Subcutaneous abdominal adipose tissue (tissue), 5 donors: ENCODE results near the gene PEX14.
"Not testable (repeated sequence)": the region's sequence is repeated elsewhere in the genome, so short reads cannot be mapped to it uniquely, and the experiment has no call there.

Experiments
- H3K27ac ChIP-seq: one replicate; pipeline ENCODE4 v1.7.0; 2013; ENCODE audit warnings: low read depth, mild to moderate bottlenecking, inconsistent platforms, low read length, moderate library complexity
- H3K27me3 ChIP-seq, 5 donors: one replicate each; pipeline ENCODE4 v1.7.0; 2013; ENCODE audit warnings: low read length in 5 of 5, inconsistent platforms in 1 of 5; ENCODE audit not compliant: control insufficient read depth in 5 of 5, insufficient read depth in 4 of 5
- H3K36me3 ChIP-seq, 5 donors: one replicate each; pipeline ENCODE4 v1.7.0; 2013; ENCODE audit warnings: low read length in 5 of 5; ENCODE audit not compliant: control insufficient read depth in 5 of 5, insufficient read depth in 5 of 5
- H3K4me1 ChIP-seq, 5 donors: one replicate each; pipeline ENCODE4 v1.7.0; 2013; ENCODE audit warnings: low read length in 5 of 5, mild to moderate bottlenecking in 3 of 5, moderate library complexity in 1 of 5; ENCODE audit not compliant: control insufficient read depth in 5 of 5, insufficient read depth in 5 of 5
- H3K4me3 ChIP-seq, 5 donors: one replicate each; pipeline ENCODE4 v1.7.0; 2013; ENCODE audit warnings: low read length in 5 of 5, low read depth in 1 of 5
- H3K9ac ChIP-seq, 5 donors: one replicate each; pipeline ENCODE4 v1.7.0; 2013; ENCODE audit warnings: low read length in 5 of 5, mild to moderate bottlenecking in 4 of 5, moderate library complexity in 3 of 5
- H3K9me3 ChIP-seq, 5 donors: one replicate each; pipeline ENCODE4 v1.7.0; 2013; ENCODE audit warnings: low read length in 5 of 5; ENCODE audit not compliant: control insufficient read depth in 5 of 5
- donor health status: healthy.
- donor health status: healthy.
- donor health status: healthy.
- donor health status: healthy.
- donor health status: healthy.

PEX14 gene

DNA sequence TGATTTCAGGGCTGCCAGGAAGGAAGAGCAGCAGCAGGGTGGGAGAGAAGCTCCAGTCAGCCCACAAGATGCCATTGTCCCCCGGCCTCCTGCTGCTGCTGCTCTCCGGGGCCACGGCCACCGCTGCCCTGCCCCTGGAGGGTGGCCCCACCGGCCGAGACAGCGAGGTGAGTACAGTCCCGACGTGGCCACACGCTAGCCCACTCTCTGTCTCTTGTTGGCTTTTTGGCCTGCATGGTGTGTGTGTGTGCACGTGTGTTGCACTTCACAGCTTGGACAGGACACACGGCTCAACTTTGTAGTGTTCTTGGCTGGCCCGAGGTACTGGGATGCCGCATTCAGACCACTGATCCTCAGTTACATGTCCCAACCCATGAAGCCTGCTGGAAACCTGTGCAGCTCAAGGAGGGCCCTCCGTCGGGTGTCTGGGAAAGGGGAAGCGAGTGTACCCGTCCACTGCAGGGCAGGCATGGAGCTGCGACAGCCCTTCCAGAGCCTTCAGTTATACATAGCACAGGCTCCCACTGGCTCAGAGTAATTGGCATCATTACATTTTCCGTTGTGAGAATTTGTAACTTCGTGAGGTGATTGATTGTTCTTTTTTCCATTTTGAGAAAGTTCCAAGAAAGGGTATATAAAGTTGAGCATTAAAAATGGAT is 24.5 kb upstream of the PEX14 start:
- no peaks in the 10 kb centered on the region for H3K9me3 ChIP-seq
- no peak overlapping the region for H3K27ac ChIP-seq
- peak overlapping the region in 1 of 5 donors; percentile 2 for H3K4me3 ChIP-seq
- peak overlapping the region in 1 of 5 donors; percentile 21 for H3K9ac ChIP-seq
- no peaks in the 10 kb centered on the region for H3K36me3 ChIP-seq
- peaks cover 0 to 17% (median 8%) of the 10 kb centered on the region in 5 donors for H3K4me1 ChIP-seq
- peaks cover 6 to 15% (median 11%) of the 10 kb centered on the region in 5 donors for H3K27me3 ChIP-seq

DNA sequence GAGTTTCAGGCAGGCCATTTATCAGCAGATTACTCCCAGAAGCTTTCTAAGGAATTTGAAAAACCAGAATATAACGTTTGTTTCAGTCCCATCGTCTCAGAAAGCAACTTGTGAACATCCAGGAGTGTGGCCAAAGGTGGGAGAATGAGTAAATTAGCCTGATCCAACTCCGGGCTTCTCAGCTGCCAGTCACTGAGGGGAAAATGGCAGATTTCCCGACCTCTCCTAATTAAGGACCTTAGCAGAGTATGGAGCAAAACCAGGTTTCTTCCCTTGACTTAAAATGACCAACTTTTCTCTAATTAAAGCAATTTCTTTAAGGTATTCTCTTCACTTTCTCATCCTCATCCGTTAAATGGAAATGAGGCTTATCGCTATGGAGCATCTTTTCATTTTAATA is 23.9 kb upstream of the PEX14 start:
- H3K4me3 ChIP-seq: peak overlapping the region in 1 of 5 donors; percentile 17
- H3K27ac ChIP-seq: no peak overlapping the region
- H3K36me3 ChIP-seq: no peaks in the 10 kb centered on the region
- no peaks in the 10 kb centered on the region for H3K9me3 ChIP-seq
- peaks cover 0 to 17% (median 8%) of the 10 kb centered on the region in 5 donors for H3K4me1 ChIP-seq
- H3K9ac ChIP-seq: no peak overlapping the region
- H3K27me3 ChIP-seq: peaks cover 6 to 15% (median 11%) of the 10 kb centered on the region in 5 donors

DNA sequence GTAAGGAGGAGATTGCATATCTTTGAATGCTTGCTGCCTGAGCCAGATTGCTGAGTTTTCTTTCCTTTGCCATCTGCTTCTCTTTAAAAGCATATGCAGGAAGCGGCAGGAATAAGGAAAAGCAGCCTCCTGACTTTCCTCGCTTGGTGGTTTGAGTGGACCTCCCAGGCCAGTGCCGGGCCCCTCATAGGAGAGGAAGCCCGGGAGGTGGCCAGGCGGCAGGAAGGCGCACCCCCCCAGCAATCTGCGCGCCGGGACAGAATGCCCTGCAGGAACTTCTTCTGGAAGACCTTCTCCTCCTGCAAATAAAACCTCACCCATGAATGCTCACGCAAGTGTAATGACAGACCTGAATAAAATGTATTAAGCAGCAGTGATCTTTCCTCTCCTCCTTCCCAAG is 23.5 kb upstream of the PEX14 start:
- Histone ChIP-seq H3K4me1 (peaks cover 0 to 17% (median 8%) of the 10 kb centered on the region in 5 donors), H3K36me3 (no peaks in the 10 kb centered on the region), H3K4me3 (peak overlapping the region in 1 of 5 donors; percentile 17)

DNA sequence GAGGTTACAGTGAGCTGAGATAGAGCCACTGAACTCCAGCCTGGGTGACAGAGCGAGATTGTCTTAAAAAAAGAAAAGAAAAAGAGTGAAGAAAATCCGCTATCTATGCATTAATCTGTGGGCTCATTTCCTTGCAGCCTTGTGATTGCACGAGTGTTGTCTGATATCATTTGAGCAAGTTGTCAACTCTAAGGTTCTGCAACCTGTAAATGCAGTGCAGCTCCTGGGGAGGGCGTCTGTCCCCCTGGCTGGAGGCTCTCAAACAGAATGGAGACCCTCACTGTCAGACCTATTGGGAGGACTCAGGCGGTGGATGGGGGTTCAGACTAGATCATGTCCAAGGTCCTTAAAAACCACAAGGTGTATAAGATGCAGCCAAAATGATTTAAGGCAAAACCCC is 18.7 kb upstream of the PEX14 start:
- no peaks in the 10 kb centered on the region for H3K9me3 ChIP-seq
- H3K27me3 ChIP-seq: peaks cover 0 to 3% (median 0%) of the 10 kb centered on the region in 5 donors
- peaks cover 0 to 4% (median 2%) of the 10 kb centered on the region in 5 donors for H3K36me3 ChIP-seq
- H3K4me1 ChIP-seq: peaks cover 0 to 24% (median 16%) of the 10 kb centered on the region in 5 donors
- no peak overlapping the region for H3K27ac ChIP-seq
- H3K4me3 ChIP-seq: no peak overlapping the region
- no peak overlapping the region for H3K9ac ChIP-seq

More for the DNA sequence above, 23.5 kb upstream of the PEX14 start:
- no peak overlapping the region for H3K27ac ChIP-seq
- H3K27me3 ChIP-seq: peaks cover 6 to 15% (median 11%) of the 10 kb centered on the region in 5 donors
- no peaks in the 10 kb centered on the region for H3K9me3 ChIP-seq
- H3K9ac ChIP-seq: peak overlapping the region in 1 of 5 donors; percentile 30

DNA sequence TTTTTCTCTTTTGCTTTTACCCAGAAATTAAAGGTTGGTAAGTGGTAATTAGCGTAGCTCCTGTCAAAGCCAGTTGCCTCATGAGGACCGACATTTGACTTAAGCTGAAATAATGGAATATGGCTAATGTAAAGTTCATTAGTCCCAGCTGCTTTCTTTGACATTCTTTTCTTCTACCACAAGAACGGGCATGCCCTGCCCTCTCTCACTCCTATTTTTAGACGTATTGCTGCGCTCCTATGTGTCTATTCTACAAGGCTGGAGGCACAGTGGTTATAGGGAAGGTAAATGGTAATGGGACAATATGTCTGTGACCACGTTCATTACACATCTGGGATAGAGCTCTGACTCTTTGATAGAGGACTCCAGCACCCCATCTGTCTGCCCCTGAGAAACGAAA is 18.1 kb upstream of the PEX14 start:
- no peak overlapping the region for H3K9ac ChIP-seq
- no peaks in the 10 kb centered on the region for H3K9me3 ChIP-seq
- H3K36me3 ChIP-seq: peaks cover 0 to 10% (median 8%) of the 10 kb centered on the region in 5 donors
- no peak overlapping the region for H3K4me3 ChIP-seq
- peaks cover 0 to 18% (median 11%) of the 10 kb centered on the region in 5 donors for H3K4me1 ChIP-seq
- H3K27ac ChIP-seq: no peak overlapping the region
- H3K27me3 ChIP-seq: no peaks in the 10 kb centered on the region

DNA sequence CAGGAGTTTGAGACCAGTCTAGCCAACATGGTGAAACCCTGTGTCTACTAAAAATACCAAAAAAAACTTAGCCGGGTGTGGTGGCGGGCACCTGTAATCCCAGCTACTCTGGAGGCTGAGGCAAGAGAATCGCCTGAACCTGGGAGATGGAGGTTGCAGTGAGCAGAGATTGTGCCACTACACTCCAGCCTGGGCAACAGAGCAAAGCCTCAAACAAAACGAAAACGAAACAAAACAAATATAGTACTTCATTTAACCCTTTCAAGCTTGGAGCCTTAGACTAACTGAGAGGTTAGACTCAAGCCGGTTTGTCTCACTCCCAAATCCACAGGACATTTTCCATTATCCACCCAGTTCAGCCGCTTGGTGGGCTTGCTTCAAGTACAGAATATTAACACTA is 17.3 kb upstream of the PEX14 start:
- peaks cover 2 to 15% (median 13%) of the 10 kb centered on the region in 5 donors for H3K36me3 ChIP-seq
- peak overlapping the region in 3 of 5 donors; percentile 14 to 44 (median 27) for H3K4me3 ChIP-seq

DNA sequence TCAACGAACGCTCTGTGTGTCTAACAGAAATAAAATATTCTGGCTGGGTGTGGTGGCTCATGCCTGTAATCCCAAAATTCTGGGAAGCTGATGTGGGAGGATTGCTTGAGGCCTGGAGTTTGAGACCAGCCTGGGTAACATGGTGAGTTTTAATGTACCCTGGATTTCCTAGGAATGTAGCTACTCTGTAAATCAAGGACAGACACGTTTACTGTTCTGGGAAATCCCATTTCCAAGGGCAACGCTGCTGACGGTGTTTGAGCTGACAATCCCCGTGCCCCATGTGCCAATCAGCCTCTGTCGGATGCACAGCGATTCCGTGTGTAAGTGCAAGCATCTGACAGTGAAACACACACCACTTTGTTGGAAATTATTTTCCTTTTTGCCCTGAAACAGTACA is 16.9 kb upstream of the PEX14 start:
- no peaks in the 10 kb centered on the region for H3K27me3 ChIP-seq
- H3K4me1 ChIP-seq: peaks cover 0 to 17% (median 11%) of the 10 kb centered on the region in 5 donors
- H3K9ac ChIP-seq: peak overlapping the region in 2 of 5 donors; percentile 39 to 60
- H3K36me3 ChIP-seq: peaks cover 5 to 19% (median 18%) of the 10 kb centered on the region in 5 donors
- H3K27ac ChIP-seq: no peak overlapping the region
- no peaks in the 10 kb centered on the region for H3K9me3 ChIP-seq
- H3K4me3 ChIP-seq: peak overlapping the region in 3 of 5 donors; percentile 14 to 44 (median 27)

More for the DNA sequence above, 17.3 kb upstream of the PEX14 start:
- H3K27me3 ChIP-seq, H3K27ac ChIP-seq, H3K9me3 ChIP-seq: not testable (repeated sequence)
- H3K9ac ChIP-seq: peak overlapping the region in 2 of 5 donors; percentile 39 to 60
- peaks cover 0 to 17% (median 11%) of the 10 kb centered on the region in 5 donors for H3K4me1 ChIP-seq

DNA sequence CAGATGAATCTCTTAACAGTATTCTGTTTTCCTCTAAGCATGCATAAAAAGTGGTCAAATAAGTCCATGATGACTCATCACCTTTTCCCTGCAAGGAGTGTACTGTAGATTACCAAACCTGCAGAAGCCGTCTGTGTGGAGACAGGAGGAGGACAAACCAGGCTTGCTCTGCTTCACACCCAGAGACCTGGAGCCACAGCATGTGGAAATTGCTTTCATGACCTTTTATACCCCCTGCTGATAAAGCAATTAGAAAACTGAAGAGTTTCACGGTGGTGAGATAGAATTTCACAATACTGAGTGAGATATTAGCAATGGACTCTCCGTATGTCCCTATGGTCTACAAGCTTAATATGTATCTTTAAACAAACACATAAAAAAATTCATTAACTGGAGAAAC is 15.6 kb upstream of the PEX14 start:
- no peak overlapping the region for H3K4me3 ChIP-seq
- no peaks in the 10 kb centered on the region for H3K27me3 ChIP-seq
- H3K27ac ChIP-seq: no peak overlapping the region
- H3K9ac ChIP-seq: no peak overlapping the region
- H3K36me3 ChIP-seq: peaks cover 5 to 27% (median 25%) of the 10 kb centered on the region in 5 donors
- peaks cover 0 to 17% (median 11%) of the 10 kb centered on the region in 5 donors for H3K4me1 ChIP-seq
- H3K9me3 ChIP-seq: no peaks in the 10 kb centered on the region

DNA sequence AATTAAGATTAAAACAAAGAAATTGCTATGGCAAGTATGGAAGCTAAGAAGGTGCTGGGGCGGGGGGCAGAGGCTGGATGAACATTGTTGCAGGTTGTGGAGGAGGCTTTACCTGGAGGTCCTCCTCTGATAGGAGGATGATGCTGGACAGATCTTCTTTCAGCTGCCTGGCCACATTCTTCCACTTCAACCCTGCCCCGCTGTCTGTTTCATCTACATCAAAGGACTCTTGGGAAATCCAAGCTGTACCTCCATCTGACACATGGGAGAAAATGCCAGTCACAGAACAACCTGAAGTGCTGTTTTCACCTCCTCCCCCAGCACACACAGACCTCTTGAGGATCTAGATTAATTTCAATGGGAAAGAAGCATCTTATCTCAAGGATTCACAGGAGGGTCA is 7.7 kb upstream of the PEX14 start:
- Histone ChIP-seq H3K9ac (no peak overlapping the region), H3K4me3 (no peak overlapping the region), H3K9me3 (no peaks in the 10 kb centered on the region), H3K4me1 (peaks cover 2 to 11% (median 11%) of the 10 kb centered on the region in 5 donors), H3K27me3 (no peaks in the 10 kb centered on the region), H3K27ac (no peak overlapping the region), H3K36me3 (peaks cover 10 to 71% (median 49%) of the 10 kb centered on the region in 5 donors)

DNA sequence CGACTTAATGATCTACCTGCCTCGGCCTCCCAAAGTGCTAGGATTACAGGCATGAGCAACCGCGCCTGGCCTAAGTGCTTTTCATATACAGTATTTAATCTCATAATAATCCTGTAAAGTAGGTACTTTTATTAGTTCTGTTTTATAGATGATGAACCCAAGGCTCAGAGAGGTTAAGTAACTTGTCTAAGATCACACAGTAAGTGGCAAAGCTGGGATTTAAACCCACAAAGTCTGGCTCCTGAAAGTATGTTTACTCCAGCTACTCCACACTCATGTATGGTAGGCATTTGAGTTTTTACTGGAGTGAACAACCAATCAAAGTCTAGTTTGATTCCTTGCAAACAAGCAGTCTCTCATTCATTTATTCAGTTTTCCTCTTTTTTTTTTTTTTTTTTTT is 4.7 kb upstream of the PEX14 start:
- no peaks in the 10 kb centered on the region for H3K9me3 ChIP-seq
- no peak overlapping the region for H3K27ac ChIP-seq
- no peak overlapping the region for H3K9ac ChIP-seq

More for the DNA sequence above, 4.7 kb upstream of the PEX14 start:
- Histone ChIP-seq H3K27me3 (no peaks in the 10 kb centered on the region), H3K4me1 (peaks cover 2 to 24% (median 16%) of the 10 kb centered on the region in 5 donors), H3K4me3 (no peak overlapping the region), H3K36me3 (peaks cover 5 to 43% (median 30%) of the 10 kb centered on the region in 5 donors)
